ENCODE data around the gene PSMF1.
"Not testable (repeated sequence)": the region's sequence is repeated elsewhere in the genome, so short reads cannot be mapped to it uniquely, and the experiment has no call there.

Gene PSMF1

GRCh38 chr20:1144401-1145172 is 26.2 kb downstream of the PSMF1 start:
- no peak for TF ChIP-seq CTCF (IDR thresholded peaks at IDR 0.05; ENCODE audit: control insufficient read depth, insufficient read depth, low read depth, low read length, missing control alignments)
- DNase-seq (ENCODE audit: low read depth): no peak
- no peak overlapping the region for H3K4me3 ChIP-seq (ENCODE audit: control insufficient read depth, low read depth, low read length)

GRCh38 chr20:1146957-1147356 is 28.6 kb downstream of the PSMF1 start:
- TF ChIP-seq CTCF (IDR thresholded peaks at IDR 0.05; ENCODE audit: control insufficient read depth, insufficient read depth, low read depth, low read length, missing control alignments): no peak
- H3K4me3 ChIP-seq (ENCODE audit: control insufficient read depth, low read depth, low read length): no peak overlapping the region
- DNase-seq (ENCODE audit: low read depth): no peak

GRCh38 chr20:1149812-1150211 is 31.4 kb downstream of the PSMF1 start:
- not testable (repeated sequence) for H3K4me3 ChIP-seq (ENCODE audit: control insufficient read depth, low read depth, low read length); DNase-seq (ENCODE audit: low read depth)

GRCh38 chr20:1150218-1150617 is 31.8 kb downstream of the PSMF1 start:
- TF ChIP-seq CTCF (IDR thresholded peaks at IDR 0.05; ENCODE audit: control insufficient read depth, insufficient read depth, low read depth, low read length, missing control alignments): no peak
- no peak overlapping the region for H3K4me3 ChIP-seq (ENCODE audit: control insufficient read depth, low read depth, low read length)
- no peak for DNase-seq (ENCODE audit: low read depth)

GRCh38 chr20:1150968-1151367 is 32.6 kb downstream of the PSMF1 start:
- no peak for TF ChIP-seq CTCF (IDR thresholded peaks at IDR 0.05; ENCODE audit: control insufficient read depth, insufficient read depth, low read depth, low read length, missing control alignments)
- no peak for DNase-seq (ENCODE audit: low read depth)
- H3K4me3 ChIP-seq (ENCODE audit: control insufficient read depth, low read depth, low read length): no peak overlapping the region

GRCh38 chr20:1154226-1154625 is 35.8 kb downstream of the PSMF1 start:
- no peak overlapping the region for H3K4me3 ChIP-seq (ENCODE audit: control insufficient read depth, low read depth, low read length)
- TF ChIP-seq CTCF (IDR thresholded peaks at IDR 0.05; ENCODE audit: control insufficient read depth, insufficient read depth, low read depth, low read length, missing control alignments): no peak
- no peak for DNase-seq (ENCODE audit: low read depth)

GRCh38 chr20:1154691-1155090 is 36.3 kb downstream of the PSMF1 start:
- no peak for TF ChIP-seq CTCF (IDR thresholded peaks at IDR 0.05; ENCODE audit: control insufficient read depth, insufficient read depth, low read depth, low read length, missing control alignments)
- no peak for DNase-seq (ENCODE audit: low read depth)
- H3K4me3 ChIP-seq (ENCODE audit: control insufficient read depth, low read depth, low read length): no peak overlapping the region

Measured in AG09309 (cell line).